ENCODE measurements around the gene GRM5.

The GRM5 gene

GRCh38 chr11:88704485-88704884 lies 361.3 kb downstream of the GRM5 start:
- no peak for DNase-seq (ENCODE audit: low read depth)

GRCh38 chr11:88701816-88702215 lies 364.0 kb downstream of the GRM5 start:
- DNase-seq (ENCODE audit: low read depth) = no peak

GRCh38 chr11:88697139-88697538 lies 368.6 kb downstream of the GRM5 start:
- DNase-seq (ENCODE audit: low read depth) = no peak

- no peak for DNase-seq (ENCODE audit: low read depth)
Measured at GRCh38 chr11:88695689-88696414, 369.9 kb downstream of the GRM5 start.

- DNase-seq (ENCODE audit: low read depth) = no peak
Measured at GRCh38 chr11:88692306-88693086, 373.3 kb downstream of the GRM5 start.

GRCh38 chr11:88689548-88690240 lies 376.1 kb downstream of the GRM5 start:
- DNase-seq (ENCODE audit: low read depth) = no peak

- DNase-seq (ENCODE audit: low read depth) = no peak
Measured at GRCh38 chr11:88683024-88683423, 382.8 kb downstream of the GRM5 start.

- DNase-seq (ENCODE audit: low read depth) = no peak
Measured at GRCh38 chr11:88680806-88681205, 385.0 kb downstream of the GRM5 start.

- no peak for DNase-seq (ENCODE audit: low read depth)
Measured at GRCh38 chr11:88666364-88666763, 399.4 kb downstream of the GRM5 start.

GRCh38 chr11:88657076-88657738 lies 408.6 kb downstream of the GRM5 start:
- no peak for DNase-seq (ENCODE audit: low read depth)

- no peak for DNase-seq (ENCODE audit: low read depth)
Measured at GRCh38 chr11:88656283-88656682, 409.5 kb downstream of the GRM5 start.

GRCh38 chr11:88655656-88656055 lies 410.1 kb downstream of the GRM5 start:
- no peak for DNase-seq (ENCODE audit: low read depth)

GRCh38 chr11:88655196-88655595 lies 410.6 kb downstream of the GRM5 start:
- no peak for DNase-seq (ENCODE audit: low read depth)

GRCh38 chr11:88651556-88651955 lies 414.2 kb downstream of the GRM5 start:
- no peak for DNase-seq (ENCODE audit: low read depth)

GRCh38 chr11:88644724-88645123 lies 421.1 kb downstream of the GRM5 start:
- no peak for DNase-seq (ENCODE audit: low read depth)

- DNase-seq (ENCODE audit: low read depth) = no peak
Measured at GRCh38 chr11:88632163-88632562, 433.6 kb downstream of the GRM5 start.

GRCh38 chr11:88631497-88631896 lies 434.3 kb downstream of the GRM5 start:
- no peak for DNase-seq (ENCODE audit: low read depth)

- no peak for DNase-seq (ENCODE audit: low read depth)
Measured at GRCh38 chr11:88629496-88629895, 436.3 kb downstream of the GRM5 start.

GRCh38 chr11:88626216-88626615 lies 439.6 kb downstream of the GRM5 start:
- no peak for DNase-seq (ENCODE audit: low read depth)

- no peak for DNase-seq (ENCODE audit: low read depth)
Measured at GRCh38 chr11:88623531-88623930, 442.3 kb downstream of the GRM5 start.

GRCh38 chr11:88620568-88621130 lies 445.1 kb downstream of the GRM5 start:
- no peak for DNase-seq (ENCODE audit: low read depth)
